HG02840 (cell line): Measurements from ENCODE around the gene BIRC7.
A peak's percentile ranks its signal among the peaks of the same experiment; 100 is the strongest.

Source experiments
- ATAC-seq: cut with Tn5 transposase; IDR thresholded peaks from one replicate; pipeline ENCODE4 v1.9.1; 2021; ENCODE audit warnings: mild to moderate bottlenecking, moderate library complexity, moderate number of reproducible peaks; ENCODE audit not compliant: unreplicated experiment, low FRiP score

The BIRC7 gene

DNA sequence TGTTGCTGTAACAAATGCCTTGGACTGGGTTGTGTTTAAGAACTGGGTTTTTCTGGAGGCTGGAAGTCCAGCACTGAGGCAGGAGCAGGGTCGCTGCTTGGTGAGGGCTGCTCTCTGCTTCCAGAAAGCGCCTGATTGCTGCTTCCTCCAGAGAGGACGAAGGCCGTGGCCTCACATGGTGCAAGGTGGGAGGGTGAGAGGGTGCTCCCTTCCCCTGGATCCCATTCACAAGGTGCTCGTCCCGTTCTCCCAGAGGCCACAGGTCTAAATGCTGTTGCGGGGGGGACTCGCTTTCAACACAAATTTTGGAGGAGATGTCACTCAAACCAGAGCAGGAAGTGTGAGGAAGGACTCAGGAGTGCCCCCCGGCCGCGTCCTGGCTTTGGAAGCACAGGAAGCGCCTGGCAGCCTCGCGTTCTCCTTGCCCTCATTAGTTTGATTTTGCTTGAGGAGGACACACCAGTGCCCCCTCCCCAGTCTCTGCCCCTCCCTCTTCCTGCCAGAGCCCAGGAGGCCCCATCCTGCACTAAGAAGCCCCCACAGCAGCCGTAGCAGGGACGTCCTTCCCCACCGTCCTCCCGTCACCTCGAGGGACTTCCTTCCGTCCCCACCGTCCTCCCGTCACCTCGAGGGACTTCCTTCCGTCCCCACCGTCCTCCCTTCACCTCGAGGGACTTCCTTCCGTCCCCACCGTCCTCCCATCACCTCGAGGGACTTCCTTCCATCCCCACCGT is 26.3 kb downstream of the BIRC7 start:
- no peak for ATAC-seq

DNA sequence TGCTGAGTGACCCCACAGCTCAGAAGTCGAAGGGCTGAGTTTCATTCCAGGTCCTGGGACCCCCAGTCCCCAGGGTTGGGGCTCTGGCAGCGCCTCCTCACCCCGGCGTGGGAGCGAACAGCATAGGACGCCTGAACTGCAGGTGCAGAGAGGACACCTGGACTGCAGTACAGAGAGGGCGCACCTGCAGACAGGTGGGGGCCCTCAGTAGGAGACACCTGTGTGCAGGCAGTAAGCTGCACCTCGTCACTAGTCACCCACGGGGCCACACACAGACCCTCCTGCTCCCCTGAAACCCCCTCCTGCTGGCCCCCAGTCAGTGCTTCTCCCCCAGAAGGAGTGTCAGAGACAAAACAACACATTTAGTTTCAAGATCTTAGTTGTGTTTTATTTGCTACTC is 27.1 kb downstream of the BIRC7 start:
- ATAC-seq = no peak

DNA sequence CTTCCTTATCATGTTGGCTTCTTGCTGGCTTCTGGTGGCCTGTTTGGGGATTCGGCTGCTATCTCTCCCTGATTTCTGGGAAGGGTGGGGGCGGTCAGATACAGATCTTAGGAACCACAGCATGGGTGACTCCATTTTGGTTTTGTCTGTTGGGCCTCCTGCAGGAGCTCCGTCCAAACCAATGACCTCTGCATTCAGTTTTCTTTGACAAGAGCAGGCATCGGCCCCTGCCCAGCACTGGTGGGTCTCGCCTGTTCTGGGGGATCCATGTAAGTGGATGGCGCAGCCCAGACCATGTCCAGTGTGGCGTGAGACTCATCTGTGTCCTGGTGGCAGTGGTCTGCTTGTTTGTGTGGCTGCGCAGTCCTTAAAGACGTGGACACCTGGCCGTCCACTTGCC is 28.3 kb downstream of the BIRC7 start:
- no peak for ATAC-seq

DNA sequence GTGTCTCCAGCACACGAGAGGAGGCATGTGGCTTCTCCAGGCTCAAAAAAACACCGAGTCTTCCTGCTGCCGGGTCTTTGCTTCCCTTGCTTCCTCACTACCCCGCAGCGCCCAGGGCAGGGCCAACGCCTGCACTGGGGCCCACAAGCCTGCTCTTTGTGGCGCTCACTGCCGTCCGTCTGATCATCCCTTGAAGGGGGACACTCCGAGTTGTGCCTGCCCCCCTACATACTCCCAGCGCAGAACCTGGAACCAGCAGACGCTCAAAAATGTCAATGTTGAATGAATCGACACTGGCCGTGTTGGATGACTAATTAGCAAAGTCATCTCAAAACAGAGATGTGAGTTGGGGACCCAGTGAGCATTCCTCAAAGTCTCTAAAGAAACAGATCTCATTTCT is 28.8 kb downstream of the BIRC7 start:
- ATAC-seq = no peak

DNA sequence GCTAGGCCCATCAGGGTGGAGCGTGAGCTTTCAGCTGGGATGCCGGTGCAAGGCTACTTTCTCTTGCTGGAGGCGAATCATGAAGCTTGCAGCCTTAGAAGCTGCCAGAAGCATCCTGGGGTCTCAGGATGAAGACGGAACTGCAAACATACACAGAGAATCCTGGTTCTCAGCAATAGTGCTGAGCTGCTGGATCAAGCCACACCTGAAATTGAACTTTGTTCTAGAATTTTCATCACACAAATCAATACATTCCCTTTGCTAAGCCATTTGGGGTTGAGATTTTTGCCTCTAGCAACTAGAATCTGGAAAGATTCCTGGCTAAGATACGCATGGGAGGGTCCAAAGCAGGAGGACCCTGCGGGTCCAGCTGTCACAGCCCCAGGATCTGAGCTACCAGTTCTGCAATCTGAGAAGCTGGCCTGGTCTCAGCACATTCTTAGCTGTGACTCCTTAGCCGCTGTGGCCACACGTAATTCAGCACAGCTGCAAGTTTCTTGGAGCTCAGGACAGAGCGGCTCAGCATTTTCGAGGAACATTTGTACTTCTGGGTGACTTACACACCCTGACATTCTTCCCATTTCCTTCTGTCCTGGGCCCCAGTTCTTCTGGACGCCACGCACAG is 30.3 kb downstream of the BIRC7 start:
- no peak for ATAC-seq

DNA sequence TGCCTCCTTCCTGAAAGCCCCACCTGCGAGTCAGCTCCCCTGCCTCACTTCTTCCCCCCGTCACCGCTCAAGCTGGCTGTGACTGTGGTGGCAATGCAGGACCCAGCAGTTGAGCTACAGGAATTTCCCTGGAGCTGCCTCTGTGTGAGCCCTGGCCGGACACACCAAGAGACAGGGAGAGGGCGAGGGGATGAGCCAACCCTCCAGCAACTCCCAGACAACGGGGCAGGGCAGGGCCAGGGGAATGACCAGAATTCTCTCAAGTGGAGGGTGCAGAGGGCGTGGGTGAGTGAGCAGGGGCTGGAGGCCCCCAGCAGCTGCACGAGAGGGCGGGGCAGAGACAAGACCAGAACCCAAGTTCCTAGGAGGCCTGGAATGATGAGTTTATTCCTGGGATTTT is 32.0 kb downstream of the BIRC7 start:
- no peak for ATAC-seq

DNA sequence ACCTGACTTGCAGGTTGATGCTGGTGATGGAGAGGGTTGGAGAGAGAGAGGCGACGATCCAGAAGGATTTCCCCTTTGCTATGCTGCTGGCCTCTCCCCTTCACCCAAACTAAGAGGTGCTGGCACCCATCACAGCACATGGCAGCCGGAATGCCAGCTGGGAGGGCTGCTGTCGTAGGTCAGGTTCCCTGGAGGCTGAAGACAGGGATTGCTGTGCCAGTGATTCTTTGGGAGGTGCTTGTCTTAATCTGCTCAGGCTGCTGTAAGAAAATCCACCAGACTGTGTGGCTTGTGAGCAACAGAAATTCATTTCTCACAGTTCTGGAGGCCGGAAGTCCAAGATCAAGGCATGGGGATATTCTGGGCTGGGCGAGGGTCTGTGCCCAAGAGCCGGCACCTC is 32.6 kb downstream of the BIRC7 start:
- no peak for ATAC-seq

DNA sequence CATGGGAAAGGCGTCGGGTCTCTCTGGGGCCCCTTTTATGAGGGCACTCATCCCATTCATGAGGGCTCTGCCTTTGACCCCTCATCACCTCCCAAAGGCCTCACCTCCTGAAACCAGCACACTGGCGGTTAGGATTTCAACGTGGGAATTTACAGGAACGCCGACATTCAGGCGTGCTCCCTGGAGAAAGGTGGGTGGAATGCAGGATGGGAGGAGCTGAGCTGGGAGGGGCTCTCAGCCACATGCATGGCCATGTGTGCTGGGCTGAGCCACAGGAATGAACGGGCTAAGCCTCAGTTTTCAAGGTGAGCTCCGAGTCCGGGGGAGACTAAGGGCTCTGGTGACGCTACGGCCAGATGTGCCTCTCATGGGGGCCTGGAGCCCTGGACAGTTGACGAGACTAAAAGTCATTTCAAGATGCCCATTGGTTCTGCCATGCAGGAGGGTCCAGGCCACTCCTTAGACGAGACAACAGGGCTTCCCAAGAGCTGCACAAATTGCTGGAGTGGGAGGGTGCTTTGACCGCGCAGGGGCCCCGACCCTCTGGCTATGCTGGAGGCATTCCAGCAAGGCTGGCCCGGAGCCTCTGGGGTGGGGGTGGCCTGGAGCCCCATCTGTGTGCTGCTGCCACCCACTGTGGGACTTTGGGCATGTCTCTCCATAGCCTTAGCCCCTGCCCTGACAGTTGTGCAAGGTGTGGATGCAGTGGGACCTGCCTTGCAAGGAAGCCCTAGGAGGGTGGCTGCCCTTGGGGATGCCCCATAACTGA is 33.1 kb downstream of the BIRC7 start:
- no peak for ATAC-seq

DNA sequence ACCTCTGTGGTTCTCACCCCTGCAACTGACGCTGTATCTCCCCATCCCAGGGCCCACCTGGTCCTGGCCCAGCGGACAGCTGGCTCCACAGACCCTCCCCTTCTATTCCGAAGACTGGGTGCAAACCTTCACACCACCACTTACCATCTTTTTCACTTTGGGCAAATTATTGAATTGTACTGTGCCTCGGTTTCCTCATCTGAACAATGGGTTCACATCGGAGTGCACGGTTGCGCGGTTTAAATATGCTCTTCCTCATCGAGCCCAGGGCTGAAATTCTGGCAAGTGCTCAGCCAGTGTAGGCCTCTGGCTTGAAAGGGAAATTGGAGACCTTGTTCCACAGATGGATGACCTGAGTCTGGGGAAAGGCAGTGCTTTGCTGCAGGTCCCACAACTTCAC is 34.0 kb downstream of the BIRC7 start:
- ATAC-seq = no peak

DNA sequence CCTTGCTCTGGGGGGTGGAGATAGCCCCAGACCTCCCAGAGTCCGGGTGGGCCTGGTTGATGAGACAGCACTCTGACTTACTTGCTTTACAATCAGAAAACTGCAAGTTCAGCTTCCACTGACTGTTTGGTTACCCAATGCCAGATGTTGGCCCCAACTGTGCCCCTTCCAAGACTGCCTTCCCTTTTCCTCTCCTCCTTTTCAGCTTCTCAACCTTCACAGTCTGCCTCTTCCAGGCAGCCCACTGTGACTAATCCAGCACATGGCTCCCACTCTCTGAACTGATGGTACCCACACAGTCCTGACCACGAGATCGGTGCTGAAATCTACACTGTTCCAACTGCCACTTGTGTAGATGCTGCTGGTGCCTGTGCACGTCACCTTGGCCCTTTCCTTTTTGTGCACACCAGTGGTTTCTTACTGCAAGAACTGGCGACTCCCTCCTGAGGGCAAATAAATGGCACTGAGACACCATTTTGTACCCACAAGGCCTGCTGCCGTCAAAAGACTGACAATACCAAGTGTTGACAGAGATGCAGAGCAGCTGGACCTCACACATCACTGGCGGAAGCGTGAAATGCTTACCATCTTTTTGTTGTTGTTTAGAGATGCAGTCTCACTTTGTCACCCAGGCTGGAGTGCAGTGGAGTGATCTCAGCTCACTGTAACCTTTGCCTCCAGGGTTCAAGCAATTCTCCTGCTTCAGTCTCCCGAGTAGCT is 35.1 kb downstream of the BIRC7 start:
- no peak for ATAC-seq

DNA sequence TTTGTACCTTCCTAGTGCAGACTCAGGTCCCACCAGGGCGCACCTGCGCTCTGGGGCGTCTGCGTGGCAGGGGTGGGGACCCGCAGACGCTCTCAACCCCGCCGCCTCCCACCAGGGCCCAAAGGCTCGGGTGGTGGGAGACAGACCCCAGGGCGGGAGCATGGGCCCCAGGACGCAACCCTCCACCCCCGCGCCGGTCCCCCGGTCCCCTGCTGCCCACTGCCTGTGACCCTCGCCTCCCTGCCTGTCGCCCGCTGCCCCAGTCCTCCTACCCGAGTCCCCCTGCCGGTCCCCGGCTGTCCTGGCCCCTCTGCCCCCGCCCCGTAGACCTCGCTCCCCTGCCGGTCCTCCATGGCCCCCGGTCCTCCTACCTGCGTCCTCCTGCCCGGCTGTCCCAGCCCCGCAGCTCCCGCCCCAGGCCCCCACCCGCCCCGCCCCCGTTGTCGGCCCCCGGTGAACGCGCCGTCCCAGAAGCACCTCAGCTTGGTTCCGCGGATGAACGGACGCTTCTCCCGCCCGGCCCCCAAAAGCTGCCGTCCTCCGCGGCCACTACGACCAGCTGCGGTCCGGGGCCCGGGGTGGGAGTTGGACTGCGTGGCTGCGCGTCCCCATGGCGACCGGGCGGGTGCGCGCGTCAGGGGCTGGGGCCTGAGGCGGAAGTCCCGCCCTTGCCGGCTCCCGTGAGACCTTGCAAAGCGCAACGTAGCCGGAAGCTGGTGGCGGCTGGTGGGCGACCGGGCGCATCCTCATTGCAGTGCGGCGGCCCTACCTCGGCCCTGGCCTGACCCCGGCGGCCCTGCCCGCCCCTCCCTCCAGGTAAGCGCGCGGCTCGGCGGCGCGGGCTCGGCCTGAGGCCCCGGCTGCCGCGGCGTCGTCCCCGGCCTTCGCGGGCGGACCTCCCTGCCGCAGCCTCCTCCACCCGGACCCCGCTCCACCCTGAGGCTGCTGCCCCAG is 36.7 kb downstream of the BIRC7 start, which contains the start of gene ARFGAP1:
Gene ARFGAP1 (plus strand): TSS at position 709 of the 954 bp plus-strand sequence. CDS start 2,768 bp downstream, outside the sequence.
- peak; percentile 76 for ATAC-seq

DNA sequence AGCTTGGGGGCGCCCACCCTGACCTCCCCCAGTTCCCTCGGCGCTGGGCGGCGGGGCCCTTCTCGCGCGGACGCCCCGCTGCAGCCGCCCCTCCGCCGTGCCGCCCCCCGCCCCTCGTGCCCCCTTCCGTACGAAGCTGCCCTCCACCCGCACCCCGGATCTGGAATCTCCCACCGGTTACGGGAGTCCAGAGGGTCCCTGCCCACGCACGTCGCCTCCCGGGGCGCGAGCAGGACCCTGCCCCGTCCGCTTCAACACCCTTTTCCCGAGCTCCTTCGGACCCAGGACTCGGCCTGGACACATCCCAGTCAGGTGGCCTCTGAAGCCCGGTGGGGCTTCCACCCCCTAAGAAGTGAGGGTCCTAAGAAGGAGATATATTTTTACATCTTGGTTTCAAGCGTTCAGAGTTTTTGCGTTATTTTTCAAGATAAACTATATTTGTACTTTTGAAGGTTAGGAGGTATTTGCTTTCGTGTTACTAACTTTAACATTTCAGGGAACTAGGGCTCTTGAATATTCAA is 37.4 kb downstream of the BIRC7 start:
- ATAC-seq = no peak

DNA sequence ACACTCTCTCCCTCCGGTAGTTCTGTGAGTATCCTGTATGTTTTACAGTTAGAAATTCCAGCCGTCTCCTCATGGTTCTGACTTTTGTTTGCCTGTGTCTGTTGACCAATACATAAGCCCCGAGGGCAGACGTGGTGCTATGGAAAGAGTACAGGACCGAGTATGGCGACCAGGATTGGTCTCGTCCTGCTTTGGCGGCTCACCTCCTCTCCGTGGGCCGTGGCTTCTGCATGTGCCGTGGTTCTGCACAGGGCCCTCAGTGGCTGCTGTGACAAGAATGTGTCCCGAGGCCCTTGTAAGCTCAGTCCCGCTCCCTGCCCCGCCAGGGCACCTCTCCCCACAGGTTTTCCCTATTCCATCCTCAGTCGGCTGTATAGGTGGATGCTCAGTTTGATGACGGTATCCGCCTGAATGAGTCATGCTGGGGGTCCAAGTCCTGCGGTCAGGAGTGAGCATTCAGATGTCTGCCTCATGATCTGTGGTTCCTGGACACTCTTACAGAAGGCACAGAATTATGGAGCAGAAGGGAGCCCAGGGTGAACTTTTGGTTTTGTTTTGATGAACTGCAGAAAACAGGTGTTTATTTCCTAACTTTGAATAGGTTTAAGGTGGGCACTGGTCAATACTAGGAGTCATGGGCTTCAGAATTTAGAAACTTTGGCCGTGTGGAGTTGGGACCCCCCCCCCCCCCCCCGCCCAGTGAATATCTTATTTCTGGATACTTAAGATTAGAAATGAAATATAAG is 38.1 kb downstream of the BIRC7 start:
- ATAC-seq = no peak

DNA sequence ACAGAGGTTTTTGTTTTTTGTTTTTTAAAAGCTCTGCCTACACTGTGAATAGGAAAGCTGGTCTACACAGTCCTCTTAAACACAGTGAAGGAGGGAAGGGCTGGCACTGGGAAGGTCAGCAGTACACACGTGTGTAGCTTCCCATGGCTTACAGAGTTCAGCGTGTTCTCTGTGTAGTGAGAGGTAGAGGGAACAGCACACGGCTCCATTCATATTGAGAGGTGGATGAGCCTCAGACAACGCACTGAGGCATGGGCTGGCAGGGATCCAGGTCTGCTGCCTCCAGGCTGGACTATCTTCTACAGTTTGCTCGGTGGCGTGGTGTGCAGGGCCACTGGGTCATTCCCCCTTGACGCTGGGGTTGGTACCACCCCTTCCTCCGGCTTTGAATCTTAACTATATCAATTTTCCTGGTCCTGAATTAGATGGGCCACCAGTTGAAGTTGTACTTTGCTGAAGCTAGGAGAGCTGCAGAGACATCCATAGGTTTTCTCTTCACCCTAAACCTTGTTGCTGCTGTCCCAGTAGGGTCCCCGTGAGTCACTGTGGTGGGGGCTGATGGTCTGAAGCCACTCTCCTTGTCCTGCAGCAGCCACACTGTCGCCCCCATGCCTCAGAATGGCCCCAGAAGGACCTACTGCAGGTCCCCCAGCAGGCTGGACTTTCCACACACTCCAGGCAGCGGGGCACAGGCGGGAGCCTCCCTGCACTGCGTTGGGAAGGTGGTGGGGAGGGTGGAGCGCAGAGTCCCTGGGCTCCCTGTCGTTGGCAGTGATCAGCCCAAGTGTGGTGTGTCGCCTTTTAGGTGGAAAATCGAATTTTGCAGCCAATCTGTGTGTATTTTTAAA is 38.9 kb downstream of the BIRC7 start:
- no peak for ATAC-seq

DNA sequence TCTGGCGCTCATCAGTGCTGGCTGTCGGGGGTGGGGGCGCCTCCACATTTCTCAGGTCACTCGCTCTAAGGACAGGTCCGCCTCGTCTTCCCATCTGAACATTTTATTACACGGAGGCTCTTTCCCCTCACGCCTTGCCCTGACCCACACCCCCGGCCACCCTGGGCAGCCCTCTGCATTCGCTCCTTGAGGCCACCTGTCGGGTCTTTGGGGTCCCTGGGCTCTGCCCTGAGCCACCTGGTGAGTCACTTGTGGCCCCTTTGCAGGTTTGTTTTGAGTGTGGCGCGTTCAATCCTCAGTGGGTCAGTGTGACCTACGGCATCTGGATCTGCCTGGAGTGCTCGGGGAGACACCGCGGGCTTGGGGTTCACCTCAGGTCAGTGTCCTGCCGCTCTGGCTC is 40.1 kb downstream of the BIRC7 start:
- ATAC-seq = no peak

DNA sequence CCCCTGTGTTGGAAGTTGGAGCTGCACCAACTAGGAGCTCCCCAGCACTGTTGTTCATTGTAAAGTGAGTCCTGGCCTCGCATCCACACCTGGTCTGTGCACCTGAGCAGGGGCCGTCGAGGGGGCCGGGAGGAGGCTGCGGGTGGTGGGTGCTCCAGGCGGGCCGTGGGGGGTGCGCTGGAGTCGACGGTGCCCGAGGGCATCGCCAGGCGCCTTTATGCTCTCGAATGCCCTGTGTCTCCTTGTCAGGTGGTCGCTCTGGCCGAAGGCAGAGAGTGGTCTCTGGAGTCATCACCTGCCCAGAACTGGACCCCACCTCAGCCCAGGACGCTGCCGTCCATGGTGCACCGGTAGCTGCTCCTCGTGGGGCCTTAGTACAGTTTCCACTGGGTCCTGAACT is 41.3 kb downstream of the BIRC7 start:
- no peak for ATAC-seq

DNA sequence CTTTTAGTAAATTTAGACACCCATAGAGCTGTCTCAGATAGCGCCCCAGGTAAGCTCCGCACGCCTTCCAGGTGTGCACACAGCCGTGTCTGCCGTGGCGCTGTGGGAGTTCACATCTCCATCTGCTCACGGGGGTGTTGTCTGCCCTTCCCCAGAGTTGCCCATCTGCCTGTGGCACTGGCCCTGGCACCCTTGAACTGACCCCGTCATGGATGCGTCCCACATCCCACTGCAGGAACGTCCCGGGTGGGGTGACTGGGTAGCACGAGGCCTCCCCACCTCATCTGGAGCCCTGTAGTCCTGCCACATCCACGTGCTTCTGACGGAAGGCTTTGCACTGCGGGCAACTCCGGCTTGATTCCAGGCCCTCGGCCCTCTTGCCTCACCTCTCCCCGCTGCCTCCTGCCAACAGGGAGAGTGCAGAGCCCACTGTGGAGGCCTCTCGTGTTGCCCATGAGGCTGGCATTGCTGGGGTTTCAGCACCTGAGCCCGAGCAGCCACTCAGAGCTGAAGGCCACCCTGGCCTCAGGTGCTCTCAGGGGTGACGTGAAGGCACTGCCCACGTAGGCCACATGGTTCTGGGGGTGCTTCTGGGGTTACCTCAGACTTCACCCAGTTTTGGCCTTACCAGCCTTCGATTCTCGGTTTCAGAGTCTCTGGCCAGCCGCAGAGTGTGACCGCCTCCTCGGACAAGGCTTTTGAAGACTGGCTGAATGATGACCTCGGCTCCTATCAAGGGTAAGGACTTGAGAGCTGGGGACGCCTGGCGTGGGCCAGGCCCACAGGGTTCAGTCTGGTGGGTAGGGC is 42.0 kb downstream of the BIRC7 start:
- ATAC-seq = no peak
